IPS-NIHi11 (cell line): ENCODE results near the gene NOTUM.
A peak's percentile ranks its signal among the peaks of the same experiment; 100 is the strongest.

Experiments
- DNase-seq: peaks from one replicate; pipeline ENCODE4 v3.0.0; 2012; ENCODE audit warnings: mixed read lengths, low spot score

The NOTUM gene

DNA sequence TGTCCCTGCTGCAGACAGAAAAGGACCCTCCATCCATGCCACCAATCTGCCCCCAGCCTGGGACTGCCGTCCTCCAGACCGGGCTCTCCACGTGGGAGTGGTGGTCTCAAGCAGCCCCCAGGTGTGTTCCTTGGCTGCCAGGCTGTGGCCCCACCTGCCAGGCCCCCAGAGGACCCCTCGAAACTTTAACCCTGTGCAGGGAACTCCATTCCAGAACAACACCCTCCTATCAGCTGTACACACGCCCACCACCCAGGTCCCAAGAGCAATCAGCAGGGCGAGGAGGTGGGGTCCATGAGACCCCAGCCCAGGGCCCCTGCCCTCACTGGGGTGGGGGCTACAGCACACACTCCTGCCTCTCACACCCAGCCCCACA, 25.3 kb downstream of the NOTUM start:
- no peak for DNase-seq

DNA sequence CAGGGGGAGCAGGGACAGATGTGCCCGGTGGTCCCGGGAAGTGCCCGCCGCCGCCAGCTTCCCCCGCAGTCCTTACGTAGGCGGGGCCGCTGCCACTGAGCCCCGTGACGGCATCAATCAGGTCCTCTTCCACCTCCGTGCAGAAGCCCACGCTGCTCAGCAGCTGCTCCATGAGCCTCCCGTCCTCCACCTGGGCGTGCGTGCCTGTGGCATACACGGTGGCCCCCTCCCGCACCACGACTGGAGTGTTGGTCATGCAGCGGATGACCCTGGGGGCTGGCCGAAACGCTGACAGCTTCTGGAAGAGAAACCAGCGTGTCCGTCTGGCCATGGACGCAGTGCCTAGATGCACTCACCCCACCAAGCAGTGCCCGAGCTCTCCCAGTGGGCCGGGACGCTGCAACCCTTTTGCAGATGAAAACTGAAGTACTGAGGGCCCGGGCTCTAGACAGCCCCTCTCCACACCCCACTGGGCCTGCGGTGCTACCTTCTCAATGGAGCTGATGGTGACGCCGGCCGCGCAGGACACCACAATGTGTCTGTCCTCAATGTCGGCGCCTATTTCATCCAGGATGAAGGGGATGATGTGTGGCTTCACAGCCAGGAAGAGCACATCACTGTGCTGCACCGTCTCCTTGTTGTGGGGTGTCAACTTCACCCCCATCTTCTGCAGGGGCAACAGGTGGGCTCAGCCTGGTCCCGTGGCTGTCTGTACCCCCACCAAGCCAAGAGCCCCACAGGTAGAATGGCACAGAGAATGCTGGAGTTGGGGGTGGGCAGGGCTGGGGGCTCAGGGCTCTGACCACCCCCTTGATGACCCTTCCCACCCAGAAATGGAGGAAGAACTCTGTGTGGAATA, 25.9 kb downstream of the NOTUM start:
- no peak for DNase-seq

DNA sequence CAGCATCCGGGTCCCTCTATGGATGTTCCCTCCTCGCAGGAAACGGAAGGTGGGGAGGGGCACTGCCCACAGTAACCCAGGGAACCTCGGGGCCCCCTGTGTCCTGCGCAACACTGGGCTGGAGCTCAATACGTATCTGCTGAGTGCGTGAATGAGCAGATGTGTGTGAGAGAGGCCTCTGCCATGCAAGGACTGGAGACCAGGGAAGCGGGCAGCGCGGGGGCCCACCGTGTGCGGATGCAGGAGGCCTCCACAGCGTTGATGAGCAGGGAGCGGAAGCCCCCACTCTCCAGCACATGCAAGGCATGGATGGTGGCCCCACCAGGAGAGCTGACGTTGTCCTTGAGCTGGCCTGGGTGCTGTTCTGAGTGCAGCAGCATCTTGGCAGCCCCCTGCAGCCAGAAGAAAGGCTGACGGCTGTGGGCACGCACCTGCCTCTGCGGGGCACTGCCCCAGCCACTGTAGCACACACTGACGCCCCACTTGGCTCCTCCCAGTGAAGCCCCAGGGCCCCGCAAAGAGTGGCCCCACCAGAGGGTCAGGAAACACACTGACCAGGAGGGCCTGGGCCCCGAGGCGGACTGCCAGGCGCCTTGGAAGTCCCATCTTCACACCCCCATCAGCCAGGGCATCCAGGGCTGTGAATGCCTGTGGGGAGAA, 26.8 kb downstream of the NOTUM start:
- no peak for DNase-seq

DNA sequence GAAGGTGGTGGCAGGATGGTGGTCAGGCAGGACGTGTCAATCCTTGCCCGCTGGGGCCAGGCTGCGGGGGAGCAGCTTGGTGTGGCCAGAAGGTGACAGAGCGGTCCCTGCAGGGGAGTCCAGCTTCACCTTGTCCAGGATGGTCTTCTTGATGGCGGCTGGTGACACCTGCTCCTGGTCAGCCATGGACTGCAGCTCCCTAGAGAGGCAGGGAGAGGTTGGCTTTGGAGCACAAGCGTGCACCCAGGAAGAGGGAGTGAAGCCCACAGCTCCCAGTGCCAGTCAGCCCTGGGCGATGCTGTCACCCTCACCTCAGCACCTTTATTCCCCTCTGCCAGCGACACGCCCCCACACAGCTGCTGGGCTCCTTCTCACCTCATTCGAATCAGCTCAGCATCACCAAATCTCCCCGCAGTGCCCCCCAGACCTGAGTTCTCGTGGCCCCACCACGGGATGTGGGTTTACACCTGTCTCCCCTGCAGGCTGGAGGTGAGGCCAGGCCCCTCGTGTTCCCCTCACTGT, 27.7 kb downstream of the NOTUM start:
- no peak for DNase-seq

DNA sequence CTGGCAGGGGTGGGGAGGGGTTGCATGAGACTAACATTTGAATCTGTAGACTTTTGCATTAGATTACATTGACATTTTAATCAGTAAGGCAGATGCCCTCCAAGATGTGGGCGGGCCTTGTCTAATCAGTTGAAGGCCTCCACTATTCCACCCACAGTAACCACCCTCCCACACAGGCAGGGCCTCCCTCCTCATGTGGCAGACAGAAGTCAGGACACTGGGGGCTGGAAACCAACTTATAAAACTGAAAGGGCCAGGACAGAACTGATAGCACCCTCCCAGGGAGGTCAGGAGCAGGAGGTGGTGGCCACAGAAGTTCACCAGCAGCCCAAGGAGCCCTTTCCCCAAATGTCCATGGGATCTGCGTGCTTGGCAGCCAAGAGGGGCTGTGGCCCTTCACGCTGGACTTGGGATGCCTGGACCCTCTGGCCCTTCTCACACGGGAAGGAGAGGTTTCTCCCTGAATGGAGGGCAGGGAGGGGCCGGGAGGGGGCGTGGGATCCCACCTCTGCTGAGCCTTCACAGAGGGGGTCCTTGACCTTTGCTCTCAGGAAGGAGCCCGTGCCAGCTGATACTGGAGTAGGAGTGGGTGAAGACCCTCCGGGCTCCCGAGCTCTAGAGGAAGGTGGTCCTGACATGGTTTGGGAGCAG, 28.5 kb downstream of the NOTUM start:
- no peak for DNase-seq

DNA sequence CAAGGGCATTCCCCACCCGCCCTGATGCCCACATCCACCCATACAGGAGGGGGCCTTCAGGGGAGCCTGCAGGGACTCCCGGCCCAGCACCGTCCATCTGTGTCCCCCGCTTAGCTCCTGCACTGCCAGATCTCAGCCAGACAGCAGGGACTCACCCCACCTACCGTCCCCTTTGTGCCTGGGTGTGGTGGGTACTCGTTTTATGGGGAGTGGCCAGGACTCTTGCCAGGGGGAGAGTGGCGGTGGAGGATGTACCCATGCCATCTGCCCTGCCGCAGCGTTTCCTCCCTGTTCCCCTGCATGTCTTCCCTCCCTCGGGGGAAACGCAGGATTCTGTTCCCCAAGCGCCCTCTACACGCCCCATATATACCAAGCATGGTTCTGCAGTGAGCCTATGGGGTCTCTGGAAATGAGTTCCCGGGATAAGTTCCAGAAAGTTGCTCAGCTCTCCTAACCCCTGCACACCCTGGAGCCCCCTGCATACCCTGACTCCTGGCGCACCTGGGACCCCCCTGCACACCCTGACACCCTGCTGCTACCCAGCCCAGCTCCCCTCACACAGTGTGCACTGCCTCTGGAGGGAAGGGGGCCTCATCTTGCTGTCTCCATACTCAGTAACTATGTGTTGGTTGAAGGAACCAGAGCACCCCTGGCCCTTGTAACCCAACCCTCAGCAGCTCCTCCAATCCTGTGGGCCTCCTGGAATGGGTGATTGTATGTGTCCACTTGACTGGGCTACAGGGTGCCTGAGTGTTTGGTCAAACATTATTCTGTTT, 29.2 kb downstream of the NOTUM start:
- no peak for DNase-seq

DNA sequence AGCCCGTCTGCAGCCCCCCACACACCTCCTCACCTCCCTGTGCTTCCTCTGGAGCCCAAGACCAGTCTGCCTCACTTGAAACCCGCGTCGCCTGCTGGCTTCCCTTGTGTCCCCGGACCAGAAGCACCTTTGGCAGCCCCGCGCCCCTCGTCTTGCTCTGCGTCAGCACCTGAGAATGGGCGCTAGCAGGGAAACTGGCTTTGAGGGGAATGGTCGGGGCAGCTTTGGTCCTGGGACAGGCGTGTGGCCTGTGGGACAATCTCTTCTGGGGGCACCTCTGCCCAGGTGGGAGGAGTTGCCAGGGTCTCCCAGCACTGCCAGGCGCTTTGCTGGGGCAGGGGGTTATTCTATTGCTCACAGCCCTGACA, 29.8 kb downstream of the NOTUM start:
- no peak for DNase-seq

DNA sequence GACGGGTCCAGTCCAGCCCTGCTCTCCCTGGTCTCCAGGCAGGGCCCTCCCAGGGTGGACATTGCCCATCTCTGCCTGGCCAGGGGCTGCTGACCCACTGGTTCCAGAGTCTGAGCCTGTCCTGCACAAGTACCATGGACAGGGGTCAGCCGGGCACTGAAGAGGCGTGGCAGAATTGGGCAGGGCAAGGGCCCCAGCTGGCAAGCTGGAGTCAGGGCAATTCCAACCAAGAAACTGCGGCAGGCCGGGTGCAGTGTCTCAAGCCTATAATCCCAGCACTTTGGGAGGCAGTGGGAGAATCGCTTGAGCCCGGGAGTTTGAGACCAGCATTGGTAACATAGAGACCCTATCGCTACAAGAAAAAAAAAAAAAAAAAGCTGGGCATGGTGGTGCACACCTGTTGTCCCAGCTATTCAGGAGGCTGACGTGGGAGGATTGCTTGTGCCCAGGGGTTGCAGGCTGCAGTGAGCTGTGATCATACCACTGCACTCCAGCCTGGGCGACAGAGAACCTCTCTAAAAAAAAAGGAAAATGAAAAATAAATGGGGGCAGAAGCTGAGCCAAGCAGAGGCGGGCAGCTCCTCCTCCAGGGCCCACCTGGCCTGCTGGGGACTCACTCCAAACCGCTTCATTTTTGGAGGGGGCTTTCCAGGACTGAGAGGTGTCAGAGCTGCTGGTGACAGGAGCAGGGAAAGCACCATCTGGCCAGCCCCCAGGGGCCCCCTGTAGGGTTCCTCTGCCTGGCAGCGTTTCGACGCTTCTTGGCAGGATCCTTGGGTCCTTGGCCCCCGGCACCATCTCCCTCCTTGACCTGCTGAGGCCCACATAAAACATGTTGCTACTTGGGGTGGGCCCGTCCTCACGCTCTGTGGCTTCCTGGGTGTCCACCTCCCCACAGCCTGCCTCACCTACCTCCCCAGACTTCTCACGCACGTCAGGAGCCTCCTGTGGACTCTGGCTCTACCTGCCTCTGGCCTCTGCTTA, 30.6 kb downstream of the NOTUM start:
- peak; percentile 30 for DNase-seq

DNA sequence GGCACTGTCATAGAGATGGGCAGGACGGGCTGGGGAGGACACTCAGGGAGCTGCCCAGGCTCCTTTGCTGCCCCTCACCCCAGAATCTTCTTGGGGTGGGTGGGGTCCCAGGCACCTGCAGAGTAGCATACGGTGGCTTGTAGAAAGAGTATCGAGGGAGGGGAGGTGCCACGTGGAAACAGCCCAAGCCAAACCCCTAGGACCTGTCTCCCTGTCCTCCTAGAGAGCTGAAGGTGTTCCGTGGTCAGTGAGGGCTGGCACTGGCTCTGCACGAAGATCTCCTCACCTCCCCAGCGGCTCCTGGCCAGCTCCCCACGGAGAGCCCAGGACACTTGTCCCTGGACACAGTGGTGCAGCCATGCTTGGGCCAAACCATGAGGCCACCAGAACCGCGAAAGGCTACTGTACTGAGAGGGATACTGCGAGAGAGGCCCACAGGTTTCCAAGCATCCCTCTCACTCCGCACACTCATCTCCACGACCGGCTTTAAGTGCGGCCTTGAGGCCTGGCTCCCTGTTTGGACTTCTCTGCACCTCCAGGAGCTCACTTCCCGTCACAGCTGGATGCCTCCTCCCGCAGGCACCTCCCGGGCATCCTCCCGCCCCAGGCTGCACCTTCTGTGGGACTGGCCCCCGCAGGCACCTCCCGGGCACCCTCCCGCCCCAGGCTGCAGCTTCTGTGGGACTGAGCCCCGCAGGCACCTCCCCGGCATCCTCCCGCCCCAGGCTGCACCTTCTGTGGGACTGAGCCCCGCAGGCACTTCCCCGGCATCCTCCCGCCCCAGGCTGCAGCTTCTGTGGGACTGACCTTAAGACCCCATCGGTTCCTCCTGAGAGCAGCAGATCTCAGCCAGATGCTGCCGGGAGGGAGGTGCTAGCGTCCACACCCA, 31.5 kb downstream of the NOTUM start:
- DNase-seq, result no peak

DNA sequence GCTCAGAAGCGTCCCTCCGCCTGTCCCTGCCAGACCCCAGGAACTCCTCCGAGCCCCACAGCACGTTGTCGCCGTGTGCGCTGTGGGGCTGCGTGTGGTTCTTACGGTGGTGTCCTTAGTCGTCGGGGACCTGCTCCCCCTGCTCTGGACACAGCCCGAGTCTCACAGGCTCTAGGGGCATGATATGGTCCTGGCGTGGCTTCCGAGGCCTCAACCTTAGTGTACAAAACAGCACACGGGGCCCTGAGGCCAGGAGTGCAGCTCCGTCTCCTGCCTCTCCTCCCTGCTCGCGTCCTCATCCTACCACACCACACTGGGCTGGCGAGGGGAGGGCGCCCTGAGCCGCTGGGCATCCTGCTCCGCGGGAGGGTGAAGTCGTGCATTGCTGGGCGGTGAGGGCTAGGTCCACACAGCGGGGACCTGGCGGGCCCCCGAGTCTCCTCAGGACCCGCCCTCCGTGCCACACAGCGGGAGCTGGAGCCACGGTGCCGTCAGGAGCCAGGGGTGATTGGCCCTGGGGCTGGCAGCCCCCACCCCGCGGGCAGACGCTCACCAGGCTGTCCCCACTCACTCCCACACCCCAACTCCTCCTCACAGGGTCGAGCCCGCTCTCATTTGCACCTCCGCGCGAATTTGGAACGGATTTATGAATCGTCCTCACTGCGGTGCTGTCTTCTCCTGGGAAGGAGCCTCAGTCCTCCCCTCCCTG, 32.3 kb downstream of the NOTUM start:
- peak; percentile 25 for DNase-seq

DNA sequence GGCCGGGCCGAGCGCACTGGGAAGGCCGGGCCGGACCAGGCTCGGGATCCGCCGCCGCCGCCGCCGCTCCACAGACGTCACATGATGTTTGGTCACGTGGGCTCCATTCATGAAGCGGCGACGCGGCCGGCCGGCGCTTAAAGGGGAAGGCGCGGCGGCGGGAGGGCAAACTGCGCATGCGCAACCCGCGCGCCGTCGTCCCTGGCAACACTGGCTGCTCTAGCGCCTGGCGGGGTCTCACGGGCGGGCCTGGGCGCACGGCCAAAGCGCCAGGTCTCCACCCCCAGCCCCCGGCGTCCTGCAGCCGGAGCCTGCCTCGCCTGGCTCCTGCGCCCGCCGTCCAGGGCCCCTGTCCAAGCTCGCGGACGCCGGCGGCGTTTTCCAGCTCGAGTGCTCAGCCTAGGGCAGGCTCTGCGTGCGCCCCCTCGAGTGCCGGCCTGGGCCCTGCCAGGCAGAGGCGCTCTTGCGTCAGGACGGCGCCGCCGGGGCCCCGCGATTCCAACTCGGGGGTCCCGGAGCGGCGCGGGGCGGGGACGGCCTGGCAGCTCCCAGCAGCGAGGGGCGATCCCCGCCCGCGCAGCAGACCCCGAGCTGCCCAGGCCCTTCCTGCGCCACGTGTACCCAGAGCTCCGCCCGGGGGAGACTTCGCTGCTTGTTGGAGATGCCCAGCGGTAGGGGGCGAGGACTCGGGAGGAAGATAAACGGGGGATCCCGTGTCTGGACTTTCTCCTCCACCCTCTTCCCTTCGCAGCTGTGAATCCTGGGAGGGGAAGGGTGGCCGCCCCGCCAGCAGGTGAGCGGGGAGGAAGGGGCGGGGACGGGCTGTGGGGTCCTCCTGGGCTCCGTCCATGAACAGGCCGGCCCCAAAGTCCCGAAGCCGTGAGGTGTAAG, 33.1 kb downstream of the NOTUM start, which contains the start of gene MAFG:
Gene MAFG (minus strand): TSS at position 83 of the 891 bp plus-strand sequence. CDS start 4,550 bp downstream, outside the sequence.
- DNase-seq, result peak; percentile 98

DNA sequence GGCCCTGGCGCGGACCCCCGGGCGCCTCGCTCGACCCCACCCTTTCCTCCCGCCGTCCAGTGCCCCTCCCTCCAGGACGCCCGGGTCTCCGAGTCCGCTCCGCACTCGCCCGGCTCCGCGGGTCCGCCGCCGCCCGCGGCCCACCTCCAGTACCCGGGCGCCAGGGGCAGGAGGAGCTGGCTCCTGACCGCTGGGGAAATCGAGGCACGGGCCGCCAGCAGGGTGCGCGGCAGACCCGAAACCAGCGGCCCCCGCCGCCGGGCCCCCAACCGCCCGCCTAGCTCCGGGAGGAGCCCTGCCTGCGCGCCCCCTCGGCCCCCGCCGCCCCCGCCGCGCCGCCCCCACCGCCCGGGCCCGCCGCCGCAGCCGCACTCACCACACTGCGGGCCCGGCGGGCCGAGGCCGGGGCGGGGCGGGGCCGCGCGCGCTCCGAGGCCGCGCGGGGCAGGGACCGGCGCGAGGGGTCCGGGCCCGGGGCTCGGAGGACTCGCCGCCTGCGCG, 33.8 kb downstream of the NOTUM start:
- no peak for DNase-seq

DNA sequence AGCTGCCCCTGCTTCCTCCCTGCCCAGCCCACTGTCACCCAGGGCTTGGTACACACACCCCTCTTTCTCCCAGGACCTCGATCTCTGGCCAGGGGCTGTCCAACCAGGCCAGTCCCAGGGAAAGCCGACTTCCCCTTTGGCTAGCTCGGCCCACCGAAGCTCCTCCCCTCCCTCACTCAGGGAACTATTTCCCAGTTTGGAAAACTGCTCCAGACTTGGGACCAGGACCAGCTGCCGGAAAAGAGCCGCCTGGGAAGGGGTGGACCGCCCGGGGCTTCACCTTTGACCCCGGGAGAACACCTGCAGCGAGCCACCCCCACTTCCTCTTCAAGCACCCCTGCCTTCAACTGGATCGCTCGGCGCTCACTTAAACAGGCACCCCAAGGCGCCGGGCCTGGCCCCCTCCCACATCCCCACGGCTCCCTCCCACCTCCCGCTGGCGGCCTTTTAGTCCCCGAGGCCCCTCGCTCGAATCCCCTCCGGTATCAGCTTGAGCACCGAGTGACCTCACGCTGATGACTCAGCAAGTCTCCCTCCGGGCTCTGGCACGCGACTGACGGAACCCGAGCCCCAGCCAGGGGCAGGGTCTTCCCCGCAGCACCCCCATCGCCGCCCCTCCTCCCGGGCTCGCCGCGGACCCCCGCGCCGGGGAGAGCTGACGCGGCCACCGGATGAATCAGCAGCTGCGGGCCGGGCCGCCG, 34.4 kb downstream of the NOTUM start:
- DNase-seq, result peak; percentile 67

DNA sequence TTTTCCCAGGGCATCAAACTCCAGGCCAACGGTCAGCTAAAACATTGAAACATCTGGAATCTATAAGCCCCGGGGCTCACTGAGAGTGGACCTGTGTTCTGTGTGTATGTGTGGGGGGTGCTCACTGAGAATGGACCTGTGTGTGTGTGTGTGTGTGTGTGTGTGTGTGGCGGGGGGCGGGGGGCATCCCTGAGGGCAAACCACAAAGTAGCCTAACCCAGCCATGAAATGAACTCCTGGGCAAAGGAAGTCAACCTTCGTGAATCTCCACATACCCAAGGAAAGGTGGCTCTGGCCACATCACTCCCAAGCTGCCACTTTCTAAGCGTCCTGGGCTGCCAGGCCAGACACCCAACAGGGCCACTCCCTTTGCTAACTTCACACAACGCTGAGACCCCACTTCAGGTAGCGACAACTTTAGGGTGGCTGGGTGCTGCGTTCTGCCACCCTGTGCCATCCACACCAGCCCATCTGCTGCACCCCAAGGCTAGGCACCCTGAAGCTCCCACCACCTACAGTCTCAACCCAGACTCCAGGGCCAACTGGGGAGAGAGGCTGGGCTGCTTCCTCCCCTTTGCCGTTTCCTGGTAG, 35.0 kb downstream of the NOTUM start:
- no peak for DNase-seq

DNA sequence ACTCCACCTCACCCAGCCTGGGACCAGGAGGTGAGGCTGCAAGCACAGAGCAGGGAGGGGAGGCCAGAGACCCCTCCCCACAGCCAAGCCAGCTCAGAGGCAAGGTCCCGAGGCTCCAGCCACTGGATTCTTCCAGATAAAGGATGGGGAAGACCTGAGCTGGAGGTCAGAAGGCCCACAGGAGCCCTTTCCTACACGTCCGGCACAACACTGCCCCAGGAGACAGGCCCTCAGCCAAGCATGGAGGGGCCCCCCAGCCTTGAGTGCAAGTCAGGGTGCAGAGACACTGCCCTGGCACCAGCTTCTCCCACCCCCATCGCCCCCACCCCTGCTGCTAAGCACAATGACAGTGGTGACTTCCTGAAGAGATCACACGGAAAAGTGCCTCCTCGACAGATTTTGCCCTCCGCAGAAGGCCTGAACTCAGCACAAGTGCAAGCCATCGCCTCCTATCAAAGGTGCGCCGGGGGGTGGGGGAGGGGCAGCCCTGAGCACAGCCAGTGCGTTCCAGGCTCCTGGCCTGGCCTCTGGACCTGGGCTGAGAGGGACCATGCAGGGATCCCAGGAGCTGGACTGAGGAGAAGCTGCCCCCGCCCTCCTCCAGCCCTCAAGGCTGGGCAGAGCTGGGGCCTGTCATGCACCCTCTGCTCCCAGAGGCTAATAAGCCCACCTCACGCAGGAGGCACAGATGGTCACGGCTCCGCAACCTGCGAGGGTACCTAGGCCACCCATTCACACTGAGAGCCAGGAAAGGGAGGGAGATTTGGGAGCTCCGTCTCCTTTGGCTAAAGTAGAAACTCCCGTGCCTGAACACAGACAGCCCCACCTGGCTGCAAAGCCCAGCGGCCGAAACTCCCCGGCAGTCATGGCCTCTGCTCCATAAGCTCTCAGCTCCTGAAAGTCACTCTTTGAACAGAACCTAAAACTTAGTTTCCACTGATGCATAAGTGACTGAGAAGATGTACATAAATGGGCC, 36.1 kb downstream of the NOTUM start:
- no peak for DNase-seq
